Panc1 (cell line): ENCODE measurements around the gene ZBTB20.

Experiments
- CTCF ChIP-seq: fragments of 450-650 bp; IDR thresholded peaks from 2 replicates; pipeline ENCODE4 v1.5.1; 2017; ENCODE audit warnings: mild to moderate bottlenecking
- POLR2AphosphoS5 ChIP-seq: IDR thresholded peaks from 2 replicates; pipeline ENCODE4 v1.6.1; 2012; ENCODE audit warnings: mild to moderate bottlenecking, low read depth, low read length, moderate library complexity
- REST ChIP-seq, 2 experiments: IDR thresholded peaks; 2 replicates each; pipeline ENCODE4 v1.6.1; 2011 to 2012; ENCODE audit warnings: low read depth in 2 of 2, control low read depth in 1 of 2, low read length in 1 of 2, mild to moderate bottlenecking in 1 of 2, moderate library complexity in 1 of 2; ENCODE audit not compliant: insufficient read depth in 1 of 2
- TCF7L2 ChIP-seq: IDR thresholded peaks from 2 replicates; pipeline ENCODE4 v1.6.1; 2011; ENCODE audit warnings: mild to moderate bottlenecking, low read depth, low read length, inconsistent platforms

GRCh38 chr3:114550165-114550564 is 596.9 kb downstream of the ZBTB20 start:
- TF ChIP-seq CTCF (no peak), POLR2AphosphoS5 (no peak), REST (IDR thresholded peaks at IDR 0.05; ENCODE audit: insufficient read depth in 1 of 2, low read depth in 2 of 2, low read length in 1 of 2) (no peak), TCF7L2 (no peak)
